ENCODE measurements around the gene ARSD. TPM values are rescaled to one million over a fixed set of nuclear protein-coding genes. Genes with fewer than 3 reads are reported as not detected.

The ARSD gene
- polyA plus RNA-seq, 1 of the 3 experiments (the other 2 are of a cell fraction): 19.8 TPM

GRCh38 chrX:2883770-2884169, 45.4 kb downstream of the ARSD start:
- 62% methylated on average over 5 of the region's 14 CpGs for WGBS (ENCODE audit: low lambda C conversion rate)
- Histone ChIP-seq H3K79me2 (ENCODE audit: insufficient read depth) (no peaks in the 10 kb centered on the region), H3K4me1 (ENCODE audit: control insufficient read depth in 1 of 2, insufficient read depth in 2 of 2, low read depth in 1 of 2, low read length in 1 of 2) (no peaks in the 10 kb centered on the region), H3F3A (replicated peaks; ENCODE audit: insufficient read depth) (no peaks in the 10 kb centered on the region), H2AFZ (ENCODE audit: low read depth) (no peak overlapping the region), H3K9me2 (no peaks in the 10 kb centered on the region), H3K9me3 (no peaks in the 10 kb centered on the region), H4K20me1 (ENCODE audit: insufficient read depth) (no peaks in the 10 kb centered on the region), H3K4me2 (no peak overlapping the region), H3K36me3 (replicated peaks in 1 of 2; ENCODE audit: control insufficient read depth in 1 of 2, insufficient read depth in 2 of 2, low read length in 1 of 2) (no peaks in the 10 kb centered on the region), H3K27me3 (ENCODE audit: insufficient read depth) (no peaks in the 10 kb centered on the region; the same call in 1 of the 2 replicates), H3K9ac (no peak overlapping the region), H3K4me3 (ENCODE audit: low read depth in 2 of 2, low read length in 1 of 2) (no peak overlapping the region), H3K27ac (ENCODE audit: low read depth in 2 of 2, low read length in 1 of 2) (no peak overlapping the region)
- POLR2A ChIA-PET: no interaction called here
- CTCF ChIA-PET: no interaction called here
- no peak for TF ChIP-seq RAD21 (IDR thresholded peaks at IDR 0.05; ENCODE audit: low read length)
- TF ChIP-seq IRF3 (IDR thresholded peaks at IDR 0.05; ENCODE audit: low read depth, low read length): no peak
- no peak for TF ChIP-seq GABPA (IDR thresholded peaks at IDR 0.05; ENCODE audit: low read depth)
- no peak for TF ChIP-seq CTCF (IDR thresholded peaks at IDR 0.05)
- TF ChIP-seq MXI1 (IDR thresholded peaks at IDR 0.05; ENCODE audit: low read depth, low read length): no peak
- no peak for TF ChIP-seq MEF2A (IDR thresholded peaks at IDR 0.05; ENCODE audit: borderline replicate concordance, low read depth)
- TF ChIP-seq USF2 (IDR thresholded peaks at IDR 0.05; ENCODE audit: borderline replicate concordance, low read depth, low read length): no peak
- TF ChIP-seq MAX (IDR thresholded peaks at IDR 0.05; ENCODE audit: low read depth): no peak
- no peak for TF ChIP-seq FOXM1 (IDR thresholded peaks at IDR 0.05; ENCODE audit: low read depth)
- no peak for TF ChIP-seq EP300 (IDR thresholded peaks at IDR 0.05; ENCODE audit: borderline replicate concordance in 1 of 2, low read depth in 1 of 2, low read length in 1 of 2)
- TF ChIP-seq NFIC (IDR thresholded peaks at IDR 0.05; ENCODE audit: borderline replicate concordance): no peak
- TF ChIP-seq YY1 (IDR thresholded peaks at IDR 0.05; ENCODE audit: low read depth): no peak
- no peak for TF ChIP-seq ELF1 (IDR thresholded peaks at IDR 0.05)
- TF ChIP-seq RXRA (IDR thresholded peaks at IDR 0.05; ENCODE audit: borderline replicate concordance, low read depth): no peak
- TF ChIP-seq POLR2AphosphoS5 (IDR thresholded peaks at IDR 0.05; ENCODE audit: low read depth, low read length): no peak
- TF ChIP-seq PBX3 (IDR thresholded peaks at IDR 0.05): no peak
- TF ChIP-seq GATA2 (CRISPR knock-in tag; IDR thresholded peaks at IDR 0.05): no peak
- TF ChIP-seq FOSL2 (IDR thresholded peaks at IDR 0.05; ENCODE audit: borderline replicate concordance, low read depth): no peak
- TF ChIP-seq RCOR1 (IDR thresholded peaks at IDR 0.05; ENCODE audit: low read length): no peak
- TF ChIP-seq TAF1 (IDR thresholded peaks at IDR 0.05; ENCODE audit: borderline replicate concordance, low read depth, low read length): no peak
- DNase-seq: no peak

All from SK-N-SH (cell line).